Measurements from ENCODE around the gene SPSB3. TPM values are rescaled to one million over a fixed set of nuclear protein-coding genes. Genes with fewer than 3 reads are reported as not detected.

The SPSB3 gene
- total and polyA plus RNA-seq, 9 of the 15 experiments (the other 6 are each of a cell fraction or from before 2014, with no cell fraction given), result 0.39 to 37.4 (median 7.1) TPM

Small RNA genes within 50 kb of the gene (microRNA-seq; reads per million reads assigned to microRNA genes)
- 1.1 reads per million, percentile 10 among the genes with 10 or more reads in this experiment for gene MIR3177 (ENCODE audit: borderline microRNAs expressed)

Small RNA genes within 50 kb of the gene (small RNA-seq; reads per million reads assigned to genes)
- gene MIR3177, result 0.73 reads per million, percentile 44 among the genes with 10 or more reads in this experiment

Other genes starting within 250 kb of the SPSB3 start
Only the 7 nearest of the 26 such genes appear.
- 65.5 and 75.6 TPM in 2 replicates for gene NME3, start 11.0 kb downstream of the SPSB3 start, total RNA-seq (2014; rRNA removed)
- gene NME3, start 11.0 kb downstream of the SPSB3 start, total RNA-seq (2014; rRNA removed; fragmentation: Illumina TruSeq; extraction: Trizol), result 0.32 and 1.1 TPM in 2 replicates
- gene NME3, start 11.0 kb downstream of the SPSB3 start, total RNA-seq (2015; rRNA removed; fragmentation: Illumina TruSeq; extraction: Trizol), result 11.5 and 15.2 TPM in 2 replicates
- 57.9 and 66.6 TPM in 2 replicates for gene NME3, start 11.0 kb downstream of the SPSB3 start, total RNA-seq (2021)
- gene NME3, start 11.0 kb downstream of the SPSB3 start, polyA plus RNA-seq (2011; rRNA removed), result 13.9 and 20.3 TPM in 2 replicates
- 1.1 and 11.5 TPM in 2 replicates for gene NME3, start 11.0 kb downstream of the SPSB3 start, polyA plus RNA-seq (2014; fragmentation: Illumina TruSeq; extraction: Trizol)
- 1 to 10 TPM in 1 of 2 experiments, under 1 TPM in 1; 0.68 to 4.2 TPM for gene NME3, start 11.0 kb downstream of the SPSB3 start, polyA plus RNA-seq (2014; fragmentation: Nextera tagmentation; extraction: Ambion mirVana)
- gene NME3, start 11.0 kb downstream of the SPSB3 start, polyA plus RNA-seq (2014; rRNA removed), result 70.3 and 76.3 TPM in 2 replicates
- 10.6 and 14.7 TPM in 2 replicates for gene EME2, start 9.8 kb downstream of the SPSB3 start, total RNA-seq (2014; rRNA removed)
- 1.1 and 1.6 TPM in 2 replicates for gene EME2, start 9.8 kb downstream of the SPSB3 start, total RNA-seq (2014; rRNA removed; fragmentation: Illumina TruSeq; extraction: Trizol)
- 5.4 and 6.9 TPM in 2 replicates for gene EME2, start 9.8 kb downstream of the SPSB3 start, total RNA-seq (2015; rRNA removed; fragmentation: Illumina TruSeq; extraction: Trizol)
- gene EME2, start 9.8 kb downstream of the SPSB3 start, total RNA-seq (2021), result 19.9 and 20.5 TPM in 2 replicates
- 3.3 and 6.2 TPM in 2 replicates for gene EME2, start 9.8 kb downstream of the SPSB3 start, polyA plus RNA-seq (2011; rRNA removed)
- gene EME2, start 9.8 kb downstream of the SPSB3 start, polyA plus RNA-seq (2014; fragmentation: Illumina TruSeq; extraction: Trizol), result 3.5 and 5.3 TPM in 2 replicates
- gene EME2, start 9.8 kb downstream of the SPSB3 start, polyA plus RNA-seq (2014; fragmentation: Nextera tagmentation; extraction: Ambion mirVana), result under 1 TPM; 0.35 to 0.42 TPM
- gene EME2, start 9.8 kb downstream of the SPSB3 start, polyA plus RNA-seq (2014; rRNA removed), result 17.3 and 19.8 TPM in 2 replicates
- gene MRPS34, start 9.4 kb downstream of the SPSB3 start, total RNA-seq (2014; rRNA removed), result 334 and 370 TPM in 2 replicates
- gene MRPS34, start 9.4 kb downstream of the SPSB3 start, total RNA-seq (2014; rRNA removed; fragmentation: Illumina TruSeq; extraction: Trizol), result 70.9 and 92.7 TPM in 2 replicates
- 188 and 213 TPM in 2 replicates for gene MRPS34, start 9.4 kb downstream of the SPSB3 start, total RNA-seq (2015; rRNA removed; fragmentation: Illumina TruSeq; extraction: Trizol)
- gene MRPS34, start 9.4 kb downstream of the SPSB3 start, total RNA-seq (2021), result 230 and 244 TPM in 2 replicates
- 92.8 and 97.8 TPM in 2 replicates for gene MRPS34, start 9.4 kb downstream of the SPSB3 start, polyA plus RNA-seq (2011; rRNA removed)
- gene MRPS34, start 9.4 kb downstream of the SPSB3 start, polyA plus RNA-seq (2014; fragmentation: Illumina TruSeq; extraction: Trizol), result 70.4 and 139 TPM in 2 replicates
- gene MRPS34, start 9.4 kb downstream of the SPSB3 start, polyA plus RNA-seq (2014; fragmentation: Nextera tagmentation; extraction: Ambion mirVana), result 10 to 100 TPM in 1 of 2 experiments, 1 to 10 TPM in 1; 5.2 to 10.9 TPM
- 252 and 261 TPM in 2 replicates for gene MRPS34, start 9.4 kb downstream of the SPSB3 start, polyA plus RNA-seq (2014; rRNA removed)
- 115 and 140 TPM in 2 replicates for gene NUBP2, start 389 bp upstream of the SPSB3 start, total RNA-seq (2014; rRNA removed)
- gene NUBP2, start 389 bp upstream of the SPSB3 start, total RNA-seq (2014; rRNA removed; fragmentation: Illumina TruSeq; extraction: Trizol), result 3.3 and 4.4 TPM in 2 replicates
- 36.1 and 41.8 TPM in 2 replicates for gene NUBP2, start 389 bp upstream of the SPSB3 start, total RNA-seq (2015; rRNA removed; fragmentation: Illumina TruSeq; extraction: Trizol)
- 84.8 and 95.8 TPM in 2 replicates for gene NUBP2, start 389 bp upstream of the SPSB3 start, total RNA-seq (2021)
- 24.0 and 30.8 TPM in 2 replicates for gene NUBP2, start 389 bp upstream of the SPSB3 start, polyA plus RNA-seq (2011; rRNA removed)
- 11.4 and 42.6 TPM in 2 replicates for gene NUBP2, start 389 bp upstream of the SPSB3 start, polyA plus RNA-seq (2014; fragmentation: Illumina TruSeq; extraction: Trizol)
- 1 to 10 TPM; 1.8 to 7.7 TPM for gene NUBP2, start 389 bp upstream of the SPSB3 start, polyA plus RNA-seq (2014; fragmentation: Nextera tagmentation; extraction: Ambion mirVana)
- 97.1 and 104 TPM in 2 replicates for gene NUBP2, start 389 bp upstream of the SPSB3 start, polyA plus RNA-seq (2014; rRNA removed)
- not detected in 2 replicates for gene IGFALS, start 11.1 kb upstream of the SPSB3 start, total RNA-seq (2014; rRNA removed)
- not detected in 2 replicates for gene IGFALS, start 11.1 kb upstream of the SPSB3 start, total RNA-seq (2014; rRNA removed; fragmentation: Illumina TruSeq; extraction: Trizol)
- not detected in 2 replicates for gene IGFALS, start 11.1 kb upstream of the SPSB3 start, total RNA-seq (2015; rRNA removed; fragmentation: Illumina TruSeq; extraction: Trizol)
- gene IGFALS, start 11.1 kb upstream of the SPSB3 start, total RNA-seq (2021), result not detected in 2 replicates
- gene IGFALS, start 11.1 kb upstream of the SPSB3 start, polyA plus RNA-seq (2011; rRNA removed), result not detected in 2 replicates
- gene IGFALS, start 11.1 kb upstream of the SPSB3 start, polyA plus RNA-seq (2014; fragmentation: Illumina TruSeq; extraction: Trizol), result not detected in 2 replicates
- not detected for gene IGFALS, start 11.1 kb upstream of the SPSB3 start, polyA plus RNA-seq (2014; fragmentation: Nextera tagmentation; extraction: Ambion mirVana)
- gene IGFALS, start 11.1 kb upstream of the SPSB3 start, polyA plus RNA-seq (2014; rRNA removed), result not detected in 2 replicates
- 25.5 and 32.6 TPM in 2 replicates for gene HAGH, start 44.3 kb upstream of the SPSB3 start, total RNA-seq (2014; rRNA removed)
- gene HAGH, start 44.3 kb upstream of the SPSB3 start, total RNA-seq (2014; rRNA removed; fragmentation: Illumina TruSeq; extraction: Trizol), result 5.6 and 7.2 TPM in 2 replicates
- gene HAGH, start 44.3 kb upstream of the SPSB3 start, total RNA-seq (2015; rRNA removed; fragmentation: Illumina TruSeq; extraction: Trizol), result 11.2 and 13.8 TPM in 2 replicates
- 18.9 and 23.5 TPM in 2 replicates for gene HAGH, start 44.3 kb upstream of the SPSB3 start, total RNA-seq (2021)
- 16.8 and 23.4 TPM in 2 replicates for gene HAGH, start 44.3 kb upstream of the SPSB3 start, polyA plus RNA-seq (2011; rRNA removed)
- gene HAGH, start 44.3 kb upstream of the SPSB3 start, polyA plus RNA-seq (2014; fragmentation: Illumina TruSeq; extraction: Trizol), result 17.6 and 19.6 TPM in 2 replicates
- gene HAGH, start 44.3 kb upstream of the SPSB3 start, polyA plus RNA-seq (2014; fragmentation: Nextera tagmentation; extraction: Ambion mirVana), result under 1 TPM; 0.46 to 0.67 TPM
- 35.1 and 36.8 TPM in 2 replicates for gene HAGH, start 44.3 kb upstream of the SPSB3 start, polyA plus RNA-seq (2014; rRNA removed)
- 20.9 and 25.9 TPM in 2 replicates for gene FAHD1, start 44.6 kb upstream of the SPSB3 start, total RNA-seq (2014; rRNA removed)
- gene FAHD1, start 44.6 kb upstream of the SPSB3 start, total RNA-seq (2014; rRNA removed; fragmentation: Illumina TruSeq; extraction: Trizol), result 6.8 and 7.1 TPM in 2 replicates
- gene FAHD1, start 44.6 kb upstream of the SPSB3 start, total RNA-seq (2015; rRNA removed; fragmentation: Illumina TruSeq; extraction: Trizol), result 10.7 and 11.1 TPM in 2 replicates
- 9.6 and 12.1 TPM in 2 replicates for gene FAHD1, start 44.6 kb upstream of the SPSB3 start, total RNA-seq (2021)
- gene FAHD1, start 44.6 kb upstream of the SPSB3 start, polyA plus RNA-seq (2011; rRNA removed), result 8.0 and 11.2 TPM in 2 replicates
- 6.7 and 7.1 TPM in 2 replicates for gene FAHD1, start 44.6 kb upstream of the SPSB3 start, polyA plus RNA-seq (2014; fragmentation: Illumina TruSeq; extraction: Trizol)
- 1 to 10 TPM; 2.2 to 3.5 TPM for gene FAHD1, start 44.6 kb upstream of the SPSB3 start, polyA plus RNA-seq (2014; fragmentation: Nextera tagmentation; extraction: Ambion mirVana)
- gene FAHD1, start 44.6 kb upstream of the SPSB3 start, polyA plus RNA-seq (2014; rRNA removed), result 14.3 and 14.8 TPM in 2 replicates

All from K562 (cell line).